D721Med (cell line): ENCODE results near the gene ZNF683.
"Not testable (repeated sequence)": the region's sequence is repeated elsewhere in the genome, so short reads cannot be mapped to it uniquely, and the experiment has no call there.

ENCODE experiments used
- DNase-seq: peaks from one replicate; pipeline ENCODE4 v3.0.0; 2011; ENCODE audit warnings: low spot score; ENCODE audit not compliant: insufficient read length
- FAIRE-seq: peaks from 2 replicates; lab custom pipeline; 2011; peaks lifted over from hg19 to GRCh38; lab: Jason Lieb, UNC
- CTCF ChIP-seq: IDR thresholded peaks from 2 replicates; pipeline ENCODE4 v1.5.1; 2012; ENCODE audit warnings: mild to moderate bottlenecking, control low read depth; ENCODE audit not compliant: insufficient read depth; ENCODE audit errors: missing control alignments

ZNF683 gene

GRCh38 chr1:26384076-26384475 is 11.5 kb upstream of the ZNF683 start:
- TF ChIP-seq CTCF: no peak
- no peak for DNase-seq
- no peak for FAIRE-seq

DNA sequence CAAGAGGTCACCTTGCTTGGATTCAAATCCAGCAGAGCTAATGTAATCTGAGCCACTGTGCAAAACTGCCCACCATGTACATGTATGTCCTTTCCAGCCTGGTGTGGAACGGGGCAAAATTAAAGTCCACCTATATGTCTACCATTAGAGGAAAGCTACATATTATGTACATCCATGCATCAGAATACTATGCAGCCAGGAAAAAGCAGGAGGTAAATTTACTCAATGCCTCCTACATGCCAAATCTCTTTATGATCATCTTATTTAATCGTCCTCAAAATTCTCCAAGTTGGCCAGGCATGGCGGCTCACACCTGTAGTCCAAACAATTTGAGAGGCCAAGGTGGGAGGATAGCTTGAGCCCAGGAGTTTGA is 6.3 kb upstream of the ZNF683 start:
- no peak for DNase-seq
- TF ChIP-seq CTCF: no peak
- FAIRE-seq: no peak

- DNase-seq: no peak
- no peak for FAIRE-seq
- TF ChIP-seq CTCF: no peak
Measured at GRCh38 chr1:26378088-26378878, 5.7 kb upstream of the ZNF683 start.

- DNase-seq (no peak), FAIRE-seq (no peak)
- TF ChIP-seq CTCF: no peak
Measured at GRCh38 chr1:26376050-26376449, 3.5 kb upstream of the ZNF683 start.

DNA sequence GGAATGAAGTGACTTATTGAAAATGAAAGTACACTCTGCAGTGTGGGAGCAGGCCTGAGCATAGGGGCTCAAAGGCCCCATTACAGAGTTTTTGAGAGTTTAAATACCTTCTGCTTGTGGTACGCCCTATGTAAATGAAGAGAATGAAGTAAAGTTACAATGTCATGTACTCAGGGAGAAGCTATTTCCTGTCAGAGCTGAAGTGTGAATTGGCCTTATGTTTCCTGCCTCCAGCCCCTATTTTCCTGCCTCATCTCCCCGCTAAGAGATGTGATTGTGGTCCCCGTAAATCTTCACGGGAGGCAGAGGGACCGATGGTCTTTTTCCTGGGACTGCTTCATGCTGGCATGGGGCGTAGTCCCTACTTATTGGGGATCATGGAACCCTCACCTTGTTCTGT is 2.5 kb upstream of the ZNF683 start:
- TF ChIP-seq CTCF: no peak
- DNase-seq (no peak), FAIRE-seq (no peak)

DNA sequence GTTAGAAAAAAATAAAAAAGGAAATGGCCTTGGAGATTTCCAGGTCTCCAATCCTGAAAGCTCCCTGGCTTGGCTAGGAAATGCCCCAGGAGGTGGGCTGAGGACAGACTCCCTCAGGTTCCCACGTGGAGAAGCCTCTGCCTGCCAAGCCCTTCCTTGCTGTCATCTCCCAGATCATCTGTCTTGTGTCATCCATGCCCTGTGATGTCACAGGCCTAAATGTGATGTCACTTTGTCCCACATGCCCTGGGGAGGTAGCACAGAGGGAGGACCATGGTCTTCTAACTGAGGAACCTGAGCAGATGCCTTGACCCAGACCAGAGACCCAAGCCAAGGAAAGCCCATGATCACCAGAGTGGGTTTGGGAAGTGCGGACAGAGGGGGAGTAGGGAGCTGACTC is 1.8 kb upstream of the ZNF683 start:
- FAIRE-seq, DNase-seq: not testable (repeated sequence)

DNA sequence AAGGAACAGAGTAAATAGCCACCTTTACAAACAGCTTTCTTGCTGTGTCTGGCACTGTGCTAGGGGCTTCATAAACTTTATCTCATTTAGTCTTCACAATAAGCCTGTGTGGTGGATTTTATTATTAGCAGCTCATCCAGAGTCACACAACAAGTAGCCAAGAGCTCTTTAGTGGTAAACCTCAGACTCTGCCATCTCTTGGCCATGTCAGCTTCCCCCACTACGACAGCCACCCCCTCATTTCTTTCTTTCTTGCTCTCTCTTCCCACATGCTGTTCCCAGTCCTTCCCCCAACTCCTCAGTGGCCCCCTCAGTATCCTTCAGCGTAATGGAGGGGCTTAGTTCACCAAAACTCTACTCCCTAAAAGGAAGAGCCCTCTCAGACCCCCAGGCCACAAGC is 1.2 kb upstream of the ZNF683 start:
- FAIRE-seq (no peak), DNase-seq (no peak)
- no peak for TF ChIP-seq CTCF
